NCI-H1092 treated with DMSO at 0.1 percent for 48 hours (cell line): ENCODE measurements around the gene NUCKS1.

ENCODE experiments used
- DNase-seq: peaks from one replicate; lab custom pipeline; 2025; lab: John Stamatoyannopoulos, UW

Gene NUCKS1

GRCh38 chr1:205750138-205751035 lies at the start of gene NUCKS1:
TSS of gene NUCKS1 (minus strand) at chr1:205750182. CDS start at chr1:205749973, 209 bp downstream.
- peak; percentile 100 for DNase-seq

GRCh38 chr1:205798577-205798976 lies 48.6 kb upstream of the NUCKS1 start:
- DNase-seq, result no peak

GRCh38 chr1:205797168-205797567 lies 47.2 kb upstream of the NUCKS1 start:
- no peak for DNase-seq

GRCh38 chr1:205794011-205794730 lies 44.2 kb upstream of the NUCKS1 start:
- DNase-seq, result no peak

GRCh38 chr1:205792961-205793673 lies 43.1 kb upstream of the NUCKS1 start:
- no peak for DNase-seq

- DNase-seq, result no peak
Measured at GRCh38 chr1:205792481-205792881, 42.5 kb upstream of the NUCKS1 start.

GRCh38 chr1:205791568-205792180 lies 41.7 kb upstream of the NUCKS1 start:
- peak; percentile 58 for DNase-seq

GRCh38 chr1:205787287-205787916 lies 37.4 kb upstream of the NUCKS1 start:
- DNase-seq, result no peak

GRCh38 chr1:205786601-205787000 lies 36.6 kb upstream of the NUCKS1 start:
- DNase-seq, result no peak

- DNase-seq, result no peak
Measured at GRCh38 chr1:205785446-205785845, 35.5 kb upstream of the NUCKS1 start.

- no peak for DNase-seq
Measured at GRCh38 chr1:205783904-205784303, 33.9 kb upstream of the NUCKS1 start.

- DNase-seq, result no peak
Measured at GRCh38 chr1:205783433-205783795, 33.4 kb upstream of the NUCKS1 start.

GRCh38 chr1:205782627-205783432 lies 32.8 kb upstream of the NUCKS1 start:
- no peak for DNase-seq

GRCh38 chr1:205780335-205780734 lies 30.4 kb upstream of the NUCKS1 start:
- no peak for DNase-seq

- DNase-seq, result no peak
Measured at GRCh38 chr1:205777994-205778393, 28.0 kb upstream of the NUCKS1 start.

- no peak for DNase-seq
Measured at GRCh38 chr1:205775717-205776056, 25.7 kb upstream of the NUCKS1 start.

GRCh38 chr1:205775015-205775716 lies 25.2 kb upstream of the NUCKS1 start, which contains the start of gene RAB29:
TSS of gene RAB29 (minus strand) at chr1:205775482. CDS start at chr1:205774956, 526 bp downstream.
- DNase-seq, result peak; percentile 87

- no peak for DNase-seq
Measured at GRCh38 chr1:205774198-205775014, 24.4 kb upstream of the NUCKS1 start.

- no peak for DNase-seq
Measured at GRCh38 chr1:205772607-205773032, 22.6 kb upstream of the NUCKS1 start.
